ENCODE results near the gene PDE4D.

Gene PDE4D

DNA sequence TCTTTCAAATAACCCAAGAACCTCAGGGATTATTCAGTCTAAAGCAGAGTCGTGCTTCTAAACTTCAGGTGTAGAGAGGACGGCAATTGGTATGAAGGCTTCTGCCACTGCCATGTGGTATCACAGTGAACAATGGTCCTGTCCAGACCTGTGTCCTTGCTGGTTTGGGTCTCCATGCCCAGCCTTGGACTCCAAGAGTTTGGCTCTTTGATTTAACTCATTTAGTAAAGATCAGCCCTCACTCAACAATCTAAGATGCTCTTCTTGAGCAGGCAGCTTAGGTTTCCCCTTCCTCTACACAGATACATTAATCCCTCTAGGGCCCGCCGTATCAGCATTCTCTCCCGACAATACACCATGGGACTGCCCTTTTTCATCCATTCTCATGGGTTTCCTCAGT, 792.7 kb downstream of the PDE4D start:
- Histone ChIP-seq H3K36me3 (ENCODE audit: control insufficient read depth, insufficient read depth, low read length) (no peaks in the 10 kb centered on the region), H3K9me3 (ENCODE audit: control insufficient read depth, low read length) (no peaks in the 10 kb centered on the region), H3K27ac (ENCODE audit: insufficient read depth, low read depth, low read length, poor library complexity, severe bottlenecking) (no peak overlapping the region), H3K27me3 (ENCODE audit: control insufficient read depth, insufficient read depth, low read length, poor library complexity, severe bottlenecking) (no peaks in the 10 kb centered on the region), H3K4me1 (ENCODE audit: control insufficient read depth, insufficient read depth, low read length) (peaks cover 6% of the 10 kb centered on the region), H3K4me3 (ENCODE audit: insufficient read depth, low read depth, low read length) (no peak overlapping the region)
- WGBS, 2 experiments: 95 to 96% methylated on average over 5 of the region's 5 CpGs

DNA sequence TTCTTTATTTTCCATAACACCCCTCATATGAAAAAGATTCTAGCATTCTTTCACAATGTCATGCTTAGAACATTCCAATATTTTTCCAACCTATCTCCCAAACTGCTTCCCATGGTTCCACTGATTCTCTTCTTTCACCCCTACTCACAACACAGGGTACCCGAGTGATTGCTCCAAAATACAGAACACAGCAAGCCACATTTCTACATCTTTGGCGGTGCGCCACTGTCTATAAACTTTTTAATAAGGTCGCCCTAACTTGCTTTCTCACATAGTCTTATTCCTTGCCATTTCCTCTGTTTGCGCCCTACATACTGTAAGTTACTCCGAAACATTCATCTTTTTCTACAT, 793.6 kb downstream of the PDE4D start:
- Histone ChIP-seq H3K9me3 (ENCODE audit: control insufficient read depth, low read length) (no peaks in the 10 kb centered on the region), H3K27me3 (ENCODE audit: control insufficient read depth, insufficient read depth, low read length, poor library complexity, severe bottlenecking) (no peaks in the 10 kb centered on the region), H3K4me1 (ENCODE audit: control insufficient read depth, insufficient read depth, low read length) (peaks cover 6% of the 10 kb centered on the region), H3K36me3 (ENCODE audit: control insufficient read depth, insufficient read depth, low read length) (no peaks in the 10 kb centered on the region), H3K4me3 (ENCODE audit: insufficient read depth, low read depth, low read length) (no peak overlapping the region), H3K27ac (ENCODE audit: insufficient read depth, low read depth, low read length, poor library complexity, severe bottlenecking) (no peak overlapping the region)
- WGBS, 2 experiments: 93 to 94% methylated on average over 6 of the region's 6 CpGs

DNA sequence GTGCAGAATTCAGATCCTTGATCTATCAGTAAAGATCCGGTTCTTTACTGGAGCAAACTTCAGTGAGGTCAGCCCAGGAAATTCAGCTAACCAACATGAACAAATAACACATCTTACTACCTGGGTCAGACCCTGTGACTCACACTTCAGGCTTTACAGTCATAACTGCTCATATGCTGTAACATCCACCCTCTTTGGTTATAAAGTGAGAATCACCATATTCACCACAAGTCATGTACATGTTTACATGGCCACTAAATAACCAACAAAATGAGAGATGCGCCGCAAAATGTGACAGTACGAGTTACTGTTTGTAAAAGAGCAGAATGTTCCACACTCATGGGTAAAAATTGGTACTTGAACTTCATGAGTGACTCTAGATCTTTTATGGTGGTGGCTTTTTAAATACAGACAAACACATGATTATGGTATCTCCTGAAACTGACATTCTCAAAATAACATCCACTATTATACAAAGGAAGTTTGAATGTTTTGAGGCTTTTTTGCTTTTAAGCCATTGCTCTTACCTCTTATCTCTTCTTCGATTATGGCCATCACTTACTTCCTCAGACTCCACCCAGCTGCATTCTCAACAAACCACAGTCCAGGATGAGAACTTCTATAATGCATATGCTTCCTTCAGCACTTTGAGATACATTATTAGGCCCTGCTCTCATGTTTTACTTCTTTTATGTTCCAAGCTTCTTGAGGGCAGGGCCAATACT, 794.1 kb downstream of the PDE4D start:
- Histone ChIP-seq H3K27me3 (ENCODE audit: control insufficient read depth, insufficient read depth, low read length, poor library complexity, severe bottlenecking) (no peaks in the 10 kb centered on the region), H3K9me3 (ENCODE audit: control insufficient read depth, low read length) (no peaks in the 10 kb centered on the region), H3K36me3 (ENCODE audit: control insufficient read depth, insufficient read depth, low read length) (no peaks in the 10 kb centered on the region), H3K4me1 (ENCODE audit: control insufficient read depth, insufficient read depth, low read length) (peaks cover 2% of the 10 kb centered on the region), H3K27ac (ENCODE audit: insufficient read depth, low read depth, low read length, poor library complexity, severe bottlenecking) (no peak overlapping the region), H3K4me3 (ENCODE audit: insufficient read depth, low read depth, low read length) (no peak overlapping the region)
- 94 to 95% methylated on average over 5 of the region's 5 CpGs for WGBS, 2 experiments

DNA sequence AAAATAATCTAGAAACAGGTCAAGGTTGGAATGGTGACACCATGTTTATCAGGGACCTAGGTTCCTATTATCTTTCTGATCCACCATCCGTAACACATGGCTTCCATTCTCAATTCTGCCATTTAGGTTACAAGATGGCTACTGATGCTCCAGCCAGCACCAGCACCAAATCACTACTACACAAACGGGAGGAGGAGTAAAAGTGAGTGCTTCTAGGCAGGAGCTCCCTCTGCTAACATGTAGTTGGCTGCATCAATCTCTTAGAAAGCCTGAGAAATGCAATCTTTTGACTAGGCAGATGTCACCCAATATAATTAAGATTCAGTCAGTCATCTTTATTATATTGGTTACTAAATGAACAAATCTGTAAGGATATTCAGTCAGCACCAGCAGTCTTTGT, 794.8 kb downstream of the PDE4D start:
- H3K27me3 ChIP-seq (ENCODE audit: control insufficient read depth, insufficient read depth, low read length, poor library complexity, severe bottlenecking): no peaks in the 10 kb centered on the region
- no peak overlapping the region for H3K27ac ChIP-seq (ENCODE audit: insufficient read depth, low read depth, low read length, poor library complexity, severe bottlenecking)
- no peak overlapping the region for H3K4me3 ChIP-seq (ENCODE audit: insufficient read depth, low read depth, low read length)
- H3K36me3 ChIP-seq (ENCODE audit: control insufficient read depth, insufficient read depth, low read length): no peaks in the 10 kb centered on the region
- WGBS, 2 experiments: 91 to 100% methylated on average over 1 to 2 of the region's 2 CpGs
- no peaks in the 10 kb centered on the region for H3K9me3 ChIP-seq (ENCODE audit: control insufficient read depth, low read length)
- H3K4me1 ChIP-seq (ENCODE audit: control insufficient read depth, insufficient read depth, low read length): no peaks in the 10 kb centered on the region

DNA sequence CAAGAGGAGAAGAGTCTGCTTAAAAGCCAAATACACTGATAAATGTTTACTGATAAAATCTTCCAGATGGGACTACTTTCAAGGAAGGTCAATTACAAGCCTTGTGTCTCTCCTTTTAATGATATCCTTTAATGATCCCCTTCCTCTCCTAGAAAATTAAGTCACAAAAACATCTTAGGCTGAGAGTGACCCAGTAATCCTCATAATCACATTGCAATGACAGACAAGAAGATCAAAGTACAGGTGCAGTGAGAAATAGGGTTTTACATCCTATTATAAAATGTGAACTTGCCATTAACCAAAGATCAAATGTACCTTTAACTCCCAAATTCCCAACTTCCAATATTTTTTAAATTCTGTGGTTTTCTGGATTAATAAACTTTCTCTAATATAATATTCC, 795.8 kb downstream of the PDE4D start:
- no peaks in the 10 kb centered on the region for H3K4me1 ChIP-seq (ENCODE audit: control insufficient read depth, insufficient read depth, low read length)
- no peaks in the 10 kb centered on the region for H3K36me3 ChIP-seq (ENCODE audit: control insufficient read depth, insufficient read depth, low read length)
- no peak overlapping the region for H3K4me3 ChIP-seq (ENCODE audit: insufficient read depth, low read depth, low read length)
- H3K27ac ChIP-seq (ENCODE audit: insufficient read depth, low read depth, low read length, poor library complexity, severe bottlenecking): no peak overlapping the region
- H3K9me3 ChIP-seq (ENCODE audit: control insufficient read depth, low read length): no peaks in the 10 kb centered on the region
- H3K27me3 ChIP-seq (ENCODE audit: control insufficient read depth, insufficient read depth, low read length, poor library complexity, severe bottlenecking): no peaks in the 10 kb centered on the region

DNA sequence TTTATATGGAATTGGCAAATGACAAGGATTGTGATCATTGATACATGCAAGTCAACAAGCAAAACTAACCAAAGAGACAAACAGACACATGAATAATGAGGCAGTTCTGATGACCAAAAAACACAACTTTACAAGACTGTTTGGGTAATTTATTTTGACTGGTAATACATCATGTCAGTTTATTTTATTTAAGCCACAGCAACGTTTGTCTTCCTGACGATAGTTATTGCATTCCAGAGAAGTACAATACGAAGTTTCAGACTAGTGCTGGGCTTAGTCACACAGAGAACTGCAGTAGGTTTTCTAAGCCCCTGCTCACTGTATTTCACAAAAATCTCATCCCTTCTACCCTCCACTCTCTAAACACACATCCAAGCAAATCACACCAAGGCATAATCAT, 796.4 kb downstream of the PDE4D start:
- Histone ChIP-seq H3K4me3 (ENCODE audit: insufficient read depth, low read depth, low read length) (no peak overlapping the region), H3K36me3 (ENCODE audit: control insufficient read depth, insufficient read depth, low read length) (no peaks in the 10 kb centered on the region), H3K27me3 (ENCODE audit: control insufficient read depth, insufficient read depth, low read length, poor library complexity, severe bottlenecking) (no peaks in the 10 kb centered on the region), H3K27ac (ENCODE audit: insufficient read depth, low read depth, low read length, poor library complexity, severe bottlenecking) (no peak overlapping the region), H3K9me3 (ENCODE audit: control insufficient read depth, low read length) (no peaks in the 10 kb centered on the region), H3K4me1 (ENCODE audit: control insufficient read depth, insufficient read depth, low read length) (no peaks in the 10 kb centered on the region)
- WGBS, 2 experiments: 88% methylated on average over 3 of the region's 3 CpGs

DNA sequence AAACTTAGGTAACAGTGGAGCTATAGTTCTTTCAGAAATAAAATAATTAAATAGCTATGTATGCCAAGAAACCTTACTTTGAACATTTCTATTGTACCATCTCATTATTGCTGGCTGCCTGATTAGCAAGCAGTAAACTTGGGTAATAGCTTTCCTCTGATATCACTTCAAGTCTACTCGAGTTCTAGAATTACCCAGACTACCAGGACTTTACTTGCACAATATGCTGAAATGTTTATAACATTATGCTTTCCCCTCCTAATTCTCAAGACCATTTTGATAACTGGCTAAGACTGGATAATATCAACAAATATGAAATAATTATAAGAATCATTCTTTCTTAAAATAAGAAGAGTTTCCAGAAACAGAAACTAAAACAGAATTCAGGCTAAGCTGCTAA, 798.0 kb downstream of the PDE4D start:
- no peaks in the 10 kb centered on the region for H3K4me1 ChIP-seq (ENCODE audit: control insufficient read depth, insufficient read depth, low read length)
- H3K9me3 ChIP-seq (ENCODE audit: control insufficient read depth, low read length): no peaks in the 10 kb centered on the region
- H3K4me3 ChIP-seq (ENCODE audit: insufficient read depth, low read depth, low read length): no peak overlapping the region
- H3K27ac ChIP-seq (ENCODE audit: insufficient read depth, low read depth, low read length, poor library complexity, severe bottlenecking): no peak overlapping the region
- H3K36me3 ChIP-seq (ENCODE audit: control insufficient read depth, insufficient read depth, low read length): no peaks in the 10 kb centered on the region
- H3K27me3 ChIP-seq (ENCODE audit: control insufficient read depth, insufficient read depth, low read length, poor library complexity, severe bottlenecking): no peaks in the 10 kb centered on the region
- WGBS, 2 experiments: 84 to 88% methylated on average over 1 of the region's 1 CpG

DNA sequence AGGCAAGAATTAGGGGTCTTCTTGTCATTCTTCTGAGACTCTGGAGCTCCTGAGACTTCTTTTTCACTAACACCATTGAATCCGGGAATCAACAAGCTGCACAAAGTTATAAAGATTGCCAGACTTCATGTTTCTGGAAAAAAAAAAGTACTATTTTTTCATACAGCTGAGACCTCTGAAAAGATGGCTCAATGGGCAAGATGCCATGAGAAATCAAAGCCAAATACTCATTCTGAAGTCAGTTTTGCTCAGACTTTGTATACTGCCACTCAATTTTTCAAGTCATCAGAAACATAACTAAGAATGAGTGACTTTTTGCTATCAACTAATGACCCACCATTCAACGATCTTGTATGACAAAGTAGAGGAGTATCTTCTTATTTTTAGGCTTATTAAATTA, 798.7 kb downstream of the PDE4D start:
- 83 to 96% methylated on average over 1 of the region's 2 CpGs for WGBS, 2 experiments
- H3K36me3 ChIP-seq (ENCODE audit: control insufficient read depth, insufficient read depth, low read length): no peaks in the 10 kb centered on the region
- no peaks in the 10 kb centered on the region for H3K9me3 ChIP-seq (ENCODE audit: control insufficient read depth, low read length)
- no peak overlapping the region for H3K27ac ChIP-seq (ENCODE audit: insufficient read depth, low read depth, low read length, poor library complexity, severe bottlenecking)
- no peak overlapping the region for H3K4me3 ChIP-seq (ENCODE audit: insufficient read depth, low read depth, low read length)
- H3K27me3 ChIP-seq (ENCODE audit: control insufficient read depth, insufficient read depth, low read length, poor library complexity, severe bottlenecking): no peaks in the 10 kb centered on the region
- H3K4me1 ChIP-seq (ENCODE audit: control insufficient read depth, insufficient read depth, low read length): no peaks in the 10 kb centered on the region

DNA sequence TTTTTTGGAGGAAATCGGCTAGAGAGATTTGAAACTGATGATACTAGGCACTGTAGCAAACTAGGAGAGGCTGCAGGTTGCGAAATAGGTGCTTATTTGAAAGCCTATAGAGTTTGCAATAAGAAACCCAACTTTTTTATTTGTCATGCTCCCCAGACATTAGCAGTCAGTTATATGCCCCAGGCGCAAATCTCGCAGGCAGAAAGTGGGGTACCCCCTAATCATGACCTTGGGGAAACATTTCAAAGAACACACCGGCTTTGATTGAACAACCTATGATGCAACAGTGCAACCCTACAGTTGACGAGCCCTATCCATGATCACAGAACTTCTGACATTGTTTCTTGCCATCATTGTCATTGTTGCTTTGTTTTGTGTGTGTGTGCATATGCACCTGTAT, 800.2 kb downstream of the PDE4D start:
- H3K27me3 ChIP-seq (ENCODE audit: control insufficient read depth, insufficient read depth, low read length, poor library complexity, severe bottlenecking): no peaks in the 10 kb centered on the region
- WGBS, 2 experiments: 94 to 98% methylated on average over 6 of the region's 6 CpGs
- no peak overlapping the region for H3K27ac ChIP-seq (ENCODE audit: insufficient read depth, low read depth, low read length, poor library complexity, severe bottlenecking)
- no peaks in the 10 kb centered on the region for H3K9me3 ChIP-seq (ENCODE audit: control insufficient read depth, low read length)
- no peaks in the 10 kb centered on the region for H3K36me3 ChIP-seq (ENCODE audit: control insufficient read depth, insufficient read depth, low read length)
- no peak overlapping the region for H3K4me3 ChIP-seq (ENCODE audit: insufficient read depth, low read depth, low read length)
- H3K4me1 ChIP-seq (ENCODE audit: control insufficient read depth, insufficient read depth, low read length): no peaks in the 10 kb centered on the region

DNA sequence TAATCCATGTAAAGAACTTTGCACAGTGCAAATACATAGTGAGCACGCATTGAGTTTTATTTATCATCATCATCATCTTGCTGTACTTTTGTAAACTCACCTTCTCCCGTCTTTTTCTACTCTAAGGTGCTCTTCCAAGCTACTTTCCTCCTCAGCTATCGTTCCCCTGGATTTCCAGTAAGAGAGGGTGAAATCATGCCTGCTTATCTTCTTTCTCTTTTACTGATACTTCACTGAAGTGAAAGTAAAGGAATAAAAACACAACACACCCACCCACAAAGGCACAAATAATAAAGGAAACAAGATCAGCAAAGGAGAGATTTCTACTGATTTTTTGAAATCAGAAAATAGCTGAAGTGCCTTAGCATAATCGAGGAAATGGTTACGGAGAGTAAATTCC, 800.8 kb downstream of the PDE4D start:
- no peaks in the 10 kb centered on the region for H3K36me3 ChIP-seq (ENCODE audit: control insufficient read depth, insufficient read depth, low read length)
- WGBS, 2 experiments: 91% methylated on average over 5 of the region's 5 CpGs
- H3K4me1 ChIP-seq (ENCODE audit: control insufficient read depth, insufficient read depth, low read length): no peaks in the 10 kb centered on the region
- no peaks in the 10 kb centered on the region for H3K9me3 ChIP-seq (ENCODE audit: control insufficient read depth, low read length)
- H3K4me3 ChIP-seq (ENCODE audit: insufficient read depth, low read depth, low read length): no peak overlapping the region
- no peak overlapping the region for H3K27ac ChIP-seq (ENCODE audit: insufficient read depth, low read depth, low read length, poor library complexity, severe bottlenecking)
- H3K27me3 ChIP-seq (ENCODE audit: control insufficient read depth, insufficient read depth, low read length, poor library complexity, severe bottlenecking): no peaks in the 10 kb centered on the region

DNA sequence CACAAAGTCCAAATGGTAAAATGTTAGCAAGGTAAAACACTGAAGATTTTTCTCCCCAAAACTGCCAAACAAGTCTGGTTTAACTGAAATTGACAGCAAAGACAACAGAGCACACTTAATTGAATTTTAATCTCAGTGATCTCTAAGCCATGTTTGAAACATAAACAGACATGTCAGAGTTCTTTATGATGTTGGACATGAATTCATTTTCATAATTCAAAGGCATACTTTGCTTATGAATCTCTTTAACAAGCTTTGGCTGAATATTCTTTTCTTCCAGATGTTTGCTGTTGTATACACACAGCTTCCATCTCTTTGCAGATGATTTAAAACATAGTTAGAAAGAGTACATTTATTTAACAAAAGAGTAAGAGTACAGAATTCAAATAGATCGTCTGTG, 801.6 kb downstream of the PDE4D start:
- H3K4me1 ChIP-seq (ENCODE audit: control insufficient read depth, insufficient read depth, low read length): no peaks in the 10 kb centered on the region
- no peak overlapping the region for H3K4me3 ChIP-seq (ENCODE audit: insufficient read depth, low read depth, low read length)
- no peak overlapping the region for H3K27ac ChIP-seq (ENCODE audit: insufficient read depth, low read depth, low read length, poor library complexity, severe bottlenecking)
- H3K36me3 ChIP-seq (ENCODE audit: control insufficient read depth, insufficient read depth, low read length): no peaks in the 10 kb centered on the region
- H3K27me3 ChIP-seq (ENCODE audit: control insufficient read depth, insufficient read depth, low read length, poor library complexity, severe bottlenecking): no peaks in the 10 kb centered on the region
- no CpG with 5 or more reads among the region's 1 CpG for WGBS, 2 experiments
- no peaks in the 10 kb centered on the region for H3K9me3 ChIP-seq (ENCODE audit: control insufficient read depth, low read length)
